HG03342 (cell line): Measurements from ENCODE around the gene UQCRC1.

Experiments
- ATAC-seq: cut with Tn5 transposase; IDR thresholded peaks from one replicate; pipeline ENCODE4 v1.9.1; 2021; ENCODE audit warnings: mild to moderate bottlenecking, moderate library complexity; ENCODE audit not compliant: unreplicated experiment

Gene UQCRC1

GRCh38 chr3:48599509-48600285, 9.7 kb downstream of the UQCRC1 start:
- ATAC-seq = no peak

GRCh38 chr3:48599077-48599501, 10.4 kb downstream of the UQCRC1 start:
- no peak for ATAC-seq

- ATAC-seq = no peak
These were observed 10.9 kb downstream of the UQCRC1 start for GRCh38 chr3:48598323-48599076.

GRCh38 chr3:48597408-48597800, 12.0 kb downstream of the UQCRC1 start:
- no peak for ATAC-seq

- ATAC-seq = no peak
These were observed 12.6 kb downstream of the UQCRC1 start for GRCh38 chr3:48596676-48597407.

GRCh38 chr3:48596157-48596556, 13.3 kb downstream of the UQCRC1 start:
- ATAC-seq = no peak

GRCh38 chr3:48595526-48596121, 13.8 kb downstream of the UQCRC1 start:
- ATAC-seq = no peak

- ATAC-seq = no peak
These were observed 14.3 kb downstream of the UQCRC1 start, which contains the start of gene COL7A1 for GRCh38 chr3:48595075-48595525. COL7A1 (minus strand) TSS chr3:48595329; CDS start chr3:48595159, 170 bp downstream.

GRCh38 chr3:48594417-48595049, 14.9 kb downstream of the UQCRC1 start:
- no peak for ATAC-seq

GRCh38 chr3:48593337-48593736, 16.1 kb downstream of the UQCRC1 start:
- no peak for ATAC-seq

GRCh38 chr3:48592519-48593087, 16.8 kb downstream of the UQCRC1 start:
- no peak for ATAC-seq

GRCh38 chr3:48591886-48592518, 17.4 kb downstream of the UQCRC1 start:
- ATAC-seq = no peak

GRCh38 chr3:48591436-48591835, 18.0 kb downstream of the UQCRC1 start:
- no peak for ATAC-seq

GRCh38 chr3:48588230-48588629, 21.2 kb downstream of the UQCRC1 start:
- no peak for ATAC-seq

- ATAC-seq = no peak
These were observed 21.8 kb downstream of the UQCRC1 start for GRCh38 chr3:48587686-48588085.

GRCh38 chr3:48585411-48585810, 24.0 kb downstream of the UQCRC1 start:
- no peak for ATAC-seq

- no peak for ATAC-seq
These were observed 24.6 kb downstream of the UQCRC1 start for GRCh38 chr3:48584836-48585235.

GRCh38 chr3:48581621-48582481, 27.6 kb downstream of the UQCRC1 start:
- no peak for ATAC-seq

GRCh38 chr3:48576647-48577046, 32.8 kb downstream of the UQCRC1 start:
- no peak for ATAC-seq
